H54 (cell line): ENCODE measurements around the gene SEC11A.
"Not testable (repeated sequence)": the region's sequence is repeated elsewhere in the genome, so short reads cannot be mapped to it uniquely, and the experiment has no call there.

Source experiments
- DNase-seq: peaks from one replicate; pipeline ENCODE4 v3.0.0; 2011; ENCODE audit warnings: low spot score, mixed read lengths; ENCODE audit not compliant: insufficient read length
- FAIRE-seq: peaks from 3 replicates; lab custom pipeline; 2011; peaks lifted over from hg19 to GRCh38; lab: Jason Lieb, UNC
- POLR2A ChIP-seq: IDR thresholded peaks from 2 replicates; pipeline ENCODE4 v1.6.1; 2011; ENCODE audit warnings: low read depth, mild to moderate bottlenecking, low read length

The SEC11A gene

DNA sequence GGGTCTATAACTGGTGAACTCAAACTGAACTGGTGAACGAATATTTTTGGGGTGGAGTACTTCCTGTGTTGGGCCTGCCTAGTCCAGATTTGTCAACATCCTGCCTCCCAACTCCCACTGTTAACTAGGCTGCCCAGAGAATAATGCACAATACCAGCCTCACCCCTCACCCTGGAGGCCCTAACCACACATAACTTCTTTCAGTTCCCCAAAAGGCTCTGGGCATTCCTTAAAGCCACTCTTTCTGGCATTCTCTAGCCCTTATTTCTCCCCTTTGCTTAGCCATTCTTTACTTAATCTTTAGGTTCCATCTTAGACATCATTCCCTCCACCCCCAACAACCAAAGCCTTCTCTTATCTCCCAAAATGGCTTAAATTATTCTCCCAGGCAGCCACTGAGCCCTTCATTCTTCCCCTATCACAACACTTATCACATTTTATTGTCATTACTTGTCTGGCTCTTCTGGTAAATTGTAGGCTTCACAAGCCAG is 9.1 kb upstream of the SEC11A start:
- FAIRE-seq (no peak), DNase-seq (no peak)
- TF ChIP-seq POLR2A: no peak

DNA sequence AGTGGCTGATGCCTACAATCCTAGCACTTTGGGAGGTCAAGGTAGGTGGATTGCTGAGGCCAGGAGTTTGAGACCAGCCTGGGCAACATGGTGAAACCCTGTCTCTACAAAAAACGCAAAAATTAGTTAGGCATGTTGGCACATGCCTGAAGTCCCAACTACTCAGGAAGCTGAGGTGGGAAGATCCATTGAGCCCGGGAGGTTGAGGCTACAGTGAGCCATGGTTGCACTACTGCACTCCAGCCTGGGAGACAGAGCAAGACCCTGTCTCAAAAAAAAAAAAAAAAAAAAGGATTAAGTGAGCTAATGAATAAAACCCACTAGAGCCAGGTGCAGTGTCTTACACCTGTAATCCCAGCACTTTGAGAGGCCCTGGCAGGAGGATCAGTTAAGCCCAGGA is 6.7 kb upstream of the SEC11A start:
- TF ChIP-seq POLR2A: no peak
- no peak for FAIRE-seq
- no peak for DNase-seq

DNA sequence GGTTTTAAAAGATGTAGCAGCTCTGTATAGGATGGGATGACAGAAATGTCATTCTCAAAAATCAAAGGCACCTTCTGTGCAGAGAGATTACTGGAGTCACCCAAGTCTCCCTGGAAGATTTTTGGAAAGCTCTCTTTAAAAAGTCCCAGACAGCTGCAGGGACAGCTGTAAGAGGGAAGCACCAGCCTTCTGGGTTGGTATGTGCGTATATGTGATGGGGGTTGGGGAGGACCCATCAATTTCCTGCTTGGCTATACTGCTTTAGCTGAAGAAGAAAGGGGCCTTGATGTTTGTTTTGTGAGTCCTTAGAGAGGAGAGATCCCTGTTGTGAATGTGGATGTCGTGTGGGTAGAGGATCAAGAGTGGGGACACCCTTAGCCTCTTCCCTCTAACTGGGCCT is 5.4 kb upstream of the SEC11A start:
- no peak for TF ChIP-seq POLR2A
- no peak for FAIRE-seq
- DNase-seq: no peak

DNA sequence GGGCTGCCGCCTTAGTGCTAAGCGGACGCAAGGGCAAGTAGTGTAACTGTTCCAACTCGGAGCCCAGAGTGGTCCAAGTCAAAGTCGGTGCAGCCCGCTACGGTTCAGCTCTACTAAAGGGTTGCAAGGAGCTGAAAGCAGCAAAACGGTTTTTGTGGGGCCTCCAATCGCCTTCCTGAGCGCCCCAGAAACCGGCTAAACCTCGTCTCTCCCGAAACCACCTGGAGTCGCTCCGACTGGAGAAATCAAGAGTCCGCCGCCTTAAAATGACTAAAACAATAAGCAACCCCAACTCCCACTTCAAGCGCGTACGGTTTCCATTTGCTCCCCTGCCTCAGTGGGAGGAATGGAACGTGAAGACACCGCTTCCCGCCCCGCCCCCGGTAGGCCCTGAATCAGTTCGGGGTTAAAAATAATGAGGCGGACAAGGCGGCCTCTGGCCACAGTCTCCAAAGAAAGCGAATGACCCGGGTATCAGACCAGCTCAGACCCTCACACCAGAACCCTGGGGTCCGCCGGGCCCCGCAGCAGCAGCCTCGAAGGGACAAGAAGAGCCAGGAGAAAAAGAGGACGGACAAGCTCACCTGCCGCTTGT is 401 bp downstream of the SEC11A start:
- FAIRE-seq (no peak), DNase-seq (no peak)
- TF ChIP-seq POLR2A: no peak

DNA sequence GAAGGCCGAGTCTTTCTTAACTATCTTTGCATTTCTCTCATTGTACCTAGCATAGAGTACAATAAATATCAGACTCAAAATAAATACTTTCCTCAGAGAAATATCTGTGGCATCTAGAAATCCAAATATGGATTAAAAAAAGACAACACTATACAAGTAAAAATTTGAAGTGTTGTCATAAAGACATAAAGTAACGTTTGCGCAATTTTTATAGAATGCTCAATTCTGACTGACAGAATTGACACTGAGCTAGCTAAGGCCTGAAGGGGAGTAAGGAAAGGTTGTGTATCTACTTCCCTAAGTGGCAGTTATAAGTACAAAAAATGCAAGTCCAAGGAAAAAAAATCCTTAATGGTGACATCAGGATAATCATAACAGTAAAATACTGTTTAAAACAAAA is 1.1 kb downstream of the SEC11A start:
- no peak for TF ChIP-seq POLR2A
- FAIRE-seq (no peak), DNase-seq (no peak)

DNA sequence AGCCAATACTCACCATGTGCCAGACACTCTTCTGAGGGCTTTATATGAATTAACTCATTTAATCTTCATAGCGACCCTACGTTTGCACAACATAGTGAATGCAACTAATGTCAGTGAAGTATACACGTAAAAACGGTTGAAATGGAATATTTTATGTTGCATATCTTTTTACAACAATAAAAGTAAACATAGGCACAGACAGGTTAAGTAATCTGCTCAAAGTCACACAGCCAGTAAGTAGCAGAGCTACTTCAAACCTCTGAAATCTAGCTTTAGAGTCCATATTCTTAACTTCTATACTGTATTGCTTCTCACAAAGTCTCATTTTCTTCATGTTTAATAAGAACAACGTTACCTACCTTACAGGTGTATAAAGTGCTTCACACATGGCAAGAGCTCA is 1.6 kb downstream of the SEC11A start:
- FAIRE-seq (no peak), DNase-seq (no peak)
- no peak for TF ChIP-seq POLR2A

DNA sequence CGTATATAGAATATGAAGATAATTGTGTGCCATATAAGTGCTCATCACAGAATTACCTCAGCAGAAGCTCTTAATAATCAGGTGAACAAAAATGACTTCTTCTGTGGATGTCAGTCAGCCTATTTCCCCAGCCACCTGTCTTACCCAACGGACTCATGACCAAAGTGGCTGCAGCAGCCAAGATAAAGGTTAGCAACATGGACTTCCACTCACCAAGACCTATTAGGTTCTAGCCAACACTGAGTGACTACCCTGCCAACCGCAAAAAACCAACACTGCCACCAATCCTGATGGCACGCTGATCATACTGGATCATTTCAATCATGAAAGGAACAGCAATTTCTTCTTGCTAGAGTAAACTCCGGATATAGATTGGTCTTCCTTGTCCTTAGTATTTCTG is 12.1 kb downstream of the SEC11A start:
- TF ChIP-seq POLR2A: no peak
- FAIRE-seq (no peak), DNase-seq (no peak)

DNA sequence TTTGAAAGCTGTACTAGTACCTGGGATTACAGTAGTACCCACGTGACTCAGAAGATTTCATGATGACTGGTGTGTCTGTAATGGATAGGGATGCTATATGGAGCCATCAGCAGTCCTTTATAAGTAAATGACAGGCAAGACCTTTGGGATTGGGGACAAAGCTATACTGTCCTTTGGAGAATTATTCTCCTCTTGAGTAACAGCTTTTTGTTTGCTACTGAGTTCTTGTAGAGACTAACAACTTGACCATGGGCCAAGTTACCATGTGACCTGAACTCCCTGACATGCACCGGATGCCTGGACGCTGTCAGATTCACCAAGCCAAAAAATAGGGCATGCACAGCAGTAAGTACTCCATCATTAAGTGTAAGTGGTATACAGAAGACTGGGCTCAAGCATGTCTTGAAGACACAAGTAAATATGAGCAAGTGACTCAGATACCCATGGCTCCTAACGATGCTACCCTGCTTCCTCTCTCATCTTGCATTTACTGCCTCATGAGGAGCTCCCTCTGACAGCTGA is 12.9 kb downstream of the SEC11A start:
- no peak for TF ChIP-seq POLR2A
- FAIRE-seq: no peak
- no peak for DNase-seq

DNA sequence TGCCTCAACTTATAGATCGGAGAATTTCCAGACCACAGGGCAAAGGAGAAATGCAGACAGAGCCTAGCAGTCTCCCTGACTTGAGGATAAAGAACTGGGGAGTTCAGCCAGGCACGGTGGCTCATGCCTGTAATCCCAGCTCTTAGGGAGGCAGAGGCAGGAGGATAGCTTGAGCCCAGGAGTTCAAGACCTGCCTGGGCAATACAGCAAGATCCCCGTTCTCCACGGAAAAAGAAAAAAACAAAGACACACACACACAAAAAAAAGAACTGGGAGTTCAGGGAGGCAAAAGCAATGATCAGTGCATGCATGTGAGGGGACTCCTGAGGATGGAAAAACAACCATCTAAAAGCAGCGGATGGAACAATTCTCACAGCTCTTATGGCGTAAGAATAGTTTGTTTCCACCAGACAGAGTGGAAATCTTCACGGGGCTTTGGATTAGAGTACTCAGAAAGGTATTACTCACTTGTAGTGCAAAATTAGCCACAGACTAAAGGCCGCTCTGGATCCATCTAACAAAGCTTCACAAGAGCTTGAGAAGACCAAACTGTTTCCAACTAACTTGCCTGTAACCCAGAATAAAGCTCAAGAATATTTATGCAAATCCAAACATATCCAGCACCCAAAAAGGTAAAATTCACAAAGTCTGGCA is 16.3 kb downstream of the SEC11A start:
- FAIRE-seq (no peak), DNase-seq (no peak)
- TF ChIP-seq POLR2A: no peak

DNA sequence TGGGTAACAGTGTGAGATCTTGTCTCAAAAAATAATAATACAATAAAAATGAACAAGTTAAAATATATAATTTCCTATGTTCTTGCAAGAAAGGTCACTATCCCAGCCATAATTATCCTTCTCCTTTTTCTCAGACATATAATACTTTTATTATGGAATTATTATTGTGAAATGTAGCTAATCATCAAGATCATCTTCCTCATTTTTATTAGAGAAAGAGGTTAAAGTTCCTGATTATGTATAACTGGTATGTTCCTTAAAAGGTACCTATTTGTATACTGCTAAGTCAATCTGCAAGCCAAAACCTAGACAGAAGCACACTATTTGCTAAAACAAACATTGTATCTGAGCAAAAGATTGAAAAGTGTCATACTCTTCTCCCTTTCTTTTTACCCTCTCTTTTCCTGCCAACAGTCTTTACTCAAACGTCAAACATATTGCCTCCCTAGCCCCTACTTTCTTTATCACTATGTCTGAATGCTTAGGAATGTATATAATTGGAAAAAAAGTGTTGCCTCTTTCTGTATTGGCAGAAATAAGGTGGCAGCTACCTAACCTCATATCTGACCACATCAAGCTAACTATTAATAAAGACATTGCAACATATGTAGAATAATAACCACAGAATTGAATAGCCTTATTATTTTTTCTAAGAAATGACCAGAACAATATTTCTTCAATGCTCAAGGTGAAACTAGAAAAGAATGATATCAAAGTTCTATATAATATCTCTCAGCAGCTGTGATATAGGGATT is 18.5 kb downstream of the SEC11A start:
- no peak for TF ChIP-seq POLR2A
- DNase-seq (no peak), FAIRE-seq (no peak)

DNA sequence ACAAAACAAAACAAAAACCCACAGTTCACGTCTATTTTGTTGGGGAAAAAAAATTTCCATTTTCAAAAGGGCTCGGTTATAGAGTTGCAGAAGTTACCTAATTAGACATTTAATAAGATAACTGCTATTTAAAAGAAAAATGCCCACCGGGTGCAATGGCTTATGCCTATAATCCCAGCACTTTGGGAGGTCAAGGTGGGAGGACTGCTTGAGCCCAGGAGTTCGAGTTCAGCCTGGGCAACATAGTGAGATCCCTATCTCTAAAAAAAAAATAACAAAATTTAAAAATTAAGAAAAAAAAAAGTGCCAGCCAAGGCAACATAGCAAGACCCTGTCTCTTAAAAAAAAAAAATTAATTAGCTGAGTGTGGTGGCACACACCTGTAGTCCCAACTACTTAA is 19.2 kb downstream of the SEC11A start:
- no peak for TF ChIP-seq POLR2A
- FAIRE-seq (no peak), DNase-seq (no peak)

DNA sequence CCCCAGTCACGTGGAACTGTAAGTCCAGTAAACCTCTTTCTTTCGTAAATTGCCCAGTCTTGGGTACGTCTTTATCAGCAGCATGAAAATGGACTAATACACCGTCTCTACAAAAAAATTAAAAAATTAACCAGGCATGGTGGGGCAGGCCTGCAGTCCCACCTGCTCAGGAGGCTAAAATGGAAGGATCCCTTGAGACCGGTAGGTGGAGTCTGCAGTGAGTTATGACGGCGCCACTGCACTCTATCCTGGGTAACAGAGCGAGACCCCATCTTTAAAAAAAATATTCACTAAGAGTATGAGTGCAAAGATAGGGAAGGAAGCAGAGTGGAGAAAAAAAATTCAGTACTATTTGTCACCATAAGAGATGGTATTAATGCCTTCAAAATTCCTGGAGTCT is 25.6 kb downstream of the SEC11A start:
- FAIRE-seq: no peak
- no peak for DNase-seq
- TF ChIP-seq POLR2A: no peak

DNA sequence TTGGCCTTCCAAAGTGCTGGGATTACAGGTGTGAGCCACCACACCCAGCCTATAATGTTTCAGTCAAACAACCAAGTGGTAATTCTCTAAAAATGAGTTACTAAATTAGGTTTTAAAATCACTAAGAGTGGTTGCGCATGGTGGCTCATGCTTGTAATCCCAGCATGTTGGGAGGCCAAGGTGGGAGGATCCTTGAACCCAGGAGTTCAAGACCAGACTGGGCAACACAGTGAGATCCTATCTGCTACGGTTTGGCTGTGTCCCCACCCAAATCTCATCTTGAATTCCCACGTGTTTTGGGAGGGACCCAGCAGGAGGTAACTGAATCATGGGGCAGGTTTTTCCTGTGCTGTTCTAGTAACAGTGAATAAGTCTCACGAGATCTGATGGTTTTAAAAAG is 26.1 kb downstream of the SEC11A start:
- no peak for TF ChIP-seq POLR2A
- DNase-seq (no peak), FAIRE-seq (no peak)

DNA sequence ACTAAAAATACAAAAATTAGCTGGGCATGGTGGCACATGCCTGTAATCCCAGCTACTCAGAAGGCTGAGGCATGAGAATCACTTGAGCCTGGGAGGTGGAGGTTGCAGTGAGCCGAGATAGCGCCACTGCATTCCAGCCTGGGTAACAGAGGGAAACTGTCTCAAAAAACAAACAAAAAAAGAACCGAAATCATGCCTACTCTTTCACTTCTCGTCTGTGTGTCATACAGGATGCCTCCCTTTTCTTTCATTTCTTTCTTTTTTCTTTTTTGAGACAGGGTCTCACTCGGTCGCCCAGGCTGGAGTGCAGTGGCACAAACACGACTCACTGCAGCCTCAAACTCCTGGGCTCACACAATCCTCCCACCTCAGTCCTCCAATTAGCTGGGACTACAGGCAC is 29.5 kb downstream of the SEC11A start:
- not testable (repeated sequence) for FAIRE-seq

More for the DNA sequence above, 29.5 kb downstream of the SEC11A start:
- DNase-seq: not testable (repeated sequence)
